Activated T-cell treated with anti-CD3 and anti-CD28 coated beads for 24 hours (primary cell): Measurements from ENCODE around the gene CUL5.
A peak's percentile ranks its signal among the peaks of the same experiment; 100 is the strongest.
"Not testable (repeated sequence)": the region's sequence is repeated elsewhere in the genome, so short reads cannot be mapped to it uniquely, and the experiment has no call there.

Experiments
- DNase-seq: peaks from one replicate; pipeline ENCODE4 v3.0.0-alpha.2; 2020; ENCODE audit warnings: low read depth

Gene CUL5

DNA sequence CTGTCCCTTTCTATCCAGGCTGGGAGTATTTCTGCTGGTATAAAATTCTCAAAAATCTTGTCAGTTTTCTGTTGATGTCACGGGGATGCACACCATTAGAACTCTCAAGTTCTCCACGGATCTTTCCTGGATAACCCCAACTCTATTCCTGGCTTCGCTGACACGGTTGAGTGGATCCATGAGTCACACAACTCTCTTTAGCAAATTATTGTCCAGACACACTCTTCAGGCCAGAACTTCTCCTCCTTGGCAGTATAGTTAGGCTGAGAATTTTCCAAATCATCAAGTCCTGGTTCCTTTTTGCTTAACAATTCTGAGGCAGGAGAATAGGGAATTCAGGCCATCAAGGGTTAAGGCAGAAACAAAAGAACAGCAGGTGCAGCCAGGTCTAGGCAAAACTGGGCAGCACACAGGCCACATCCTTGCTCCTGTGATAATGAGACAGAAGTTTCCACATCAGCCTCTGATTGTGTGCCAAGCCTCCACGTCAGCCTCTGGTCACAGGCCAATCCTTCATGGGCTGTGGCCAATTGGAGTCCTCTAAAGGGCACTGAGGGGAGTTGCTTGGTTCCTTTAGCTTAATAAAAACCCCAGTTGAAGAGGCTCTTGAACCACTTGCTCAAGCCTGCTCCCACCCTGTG is 106.9 kb downstream of the CUL5 start:
- no peak for DNase-seq

DNA sequence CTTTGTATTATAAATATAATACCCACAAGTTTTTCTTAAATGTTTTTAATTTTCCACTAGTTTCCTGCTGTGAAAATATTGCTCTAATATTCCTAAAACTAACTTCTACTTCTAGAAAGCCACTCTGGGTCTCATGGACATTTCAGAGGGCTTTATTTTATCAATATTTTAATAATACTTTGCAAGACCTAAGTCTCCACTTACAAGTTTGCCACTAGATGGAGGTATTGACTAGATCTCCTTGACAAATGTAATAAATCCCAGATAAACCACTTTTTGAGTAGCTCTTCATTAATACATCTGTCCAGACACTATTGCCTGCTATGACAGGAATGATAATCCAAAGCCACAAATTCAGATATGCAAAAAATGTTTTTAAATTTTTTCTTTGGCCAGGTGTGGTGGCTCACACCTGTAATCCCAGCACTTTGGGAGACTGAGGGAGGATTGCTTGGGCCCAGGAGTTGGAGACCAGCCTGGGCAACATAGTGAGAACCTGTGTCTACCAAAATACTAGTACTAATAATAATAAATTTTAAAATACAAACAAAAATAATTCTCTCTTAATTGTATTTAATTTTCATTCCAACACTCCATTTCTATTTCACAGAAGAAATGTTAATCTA is 109.2 kb downstream of the CUL5 start:
- no peak for DNase-seq

DNA sequence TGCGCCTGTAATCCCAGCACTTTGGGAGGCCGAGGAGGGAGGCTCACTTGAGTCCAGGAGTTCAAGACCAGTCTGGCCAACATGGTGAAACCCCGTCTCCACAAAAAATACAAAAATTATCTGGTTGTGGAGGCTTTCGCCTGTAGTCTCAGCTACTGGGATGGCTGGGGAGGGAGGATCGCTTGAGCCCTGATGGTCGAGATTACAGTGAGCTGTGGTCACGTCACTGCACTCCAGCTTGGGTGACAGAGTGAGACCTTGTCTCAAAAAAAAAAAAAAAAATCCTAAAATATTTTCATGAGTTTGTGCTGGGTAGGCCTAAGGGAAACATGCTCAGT is 112.2 kb downstream of the CUL5 start:
- DNase-seq, result not testable (repeated sequence)

DNA sequence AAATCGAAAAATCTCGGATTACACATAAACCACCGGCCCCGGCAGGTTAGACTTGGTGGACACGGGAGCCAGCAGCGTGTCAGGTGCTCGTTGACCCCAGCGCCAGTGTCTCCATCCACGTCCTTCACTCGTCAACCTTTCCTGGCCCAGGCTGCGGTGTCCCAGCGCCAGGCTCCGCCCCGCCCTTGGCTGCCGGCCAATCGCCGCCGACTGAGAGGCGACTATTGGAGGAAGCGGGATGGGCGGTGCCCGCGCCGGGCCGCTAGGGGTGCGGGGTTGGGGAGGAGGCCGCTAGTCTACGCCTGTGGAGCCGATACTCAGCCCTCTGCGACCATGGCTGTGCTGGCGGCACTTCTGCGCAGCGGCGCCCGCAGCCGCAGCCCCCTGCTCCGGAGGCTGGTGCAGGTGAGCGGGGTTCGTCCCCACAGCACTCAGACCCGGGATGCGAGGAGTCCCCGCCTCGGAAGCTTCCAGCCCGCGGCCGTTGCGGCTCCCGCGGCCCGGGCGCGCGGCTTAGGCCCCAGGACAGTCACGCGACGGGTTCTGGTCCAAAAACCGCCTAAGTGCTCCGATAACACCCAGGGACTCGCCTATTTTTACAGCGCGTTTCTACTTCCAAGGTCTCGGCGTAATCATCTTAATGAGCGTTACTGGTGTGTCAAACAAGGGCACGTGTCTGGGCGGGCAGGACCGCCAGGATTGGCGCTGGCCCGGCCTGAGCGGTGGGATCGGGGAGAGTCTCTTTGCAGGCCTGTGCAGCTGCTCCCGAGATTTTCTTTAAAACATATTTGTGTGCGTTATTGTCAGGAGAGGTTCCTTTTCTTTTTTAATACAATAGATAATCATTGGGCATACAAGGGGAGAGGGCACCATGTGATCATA is 112.8 kb downstream of the CUL5 start, which contains the start of gene ACAT1:
ACAT1 (plus strand) TSS at position 294 of the 882 bp plus-strand sequence; CDS start at position 334, 40 bp downstream.
- peak; percentile 94 for DNase-seq

DNA sequence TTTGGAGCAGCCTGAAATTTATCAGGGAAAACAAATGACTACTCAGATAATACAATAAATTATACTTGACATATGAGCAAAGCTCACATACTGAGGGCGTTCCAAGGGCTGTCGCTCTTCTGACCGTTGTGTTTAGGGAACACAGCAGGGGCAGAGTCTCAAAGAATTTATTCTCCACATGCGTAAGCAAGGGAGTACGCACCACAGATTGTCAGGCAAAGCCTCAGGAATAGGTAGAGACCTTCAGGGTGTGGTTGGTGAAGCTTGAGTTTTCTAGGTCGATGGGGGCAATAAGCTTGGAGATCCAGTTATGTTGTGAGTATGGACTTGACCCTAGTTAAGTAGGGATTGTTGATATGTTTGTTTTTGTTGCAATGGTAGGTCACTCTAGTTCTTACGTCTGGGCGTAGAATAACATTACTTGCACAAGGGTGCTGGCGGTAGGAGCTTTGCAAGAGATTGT is 113.5 kb downstream of the CUL5 start:
- DNase-seq, result no peak

DNA sequence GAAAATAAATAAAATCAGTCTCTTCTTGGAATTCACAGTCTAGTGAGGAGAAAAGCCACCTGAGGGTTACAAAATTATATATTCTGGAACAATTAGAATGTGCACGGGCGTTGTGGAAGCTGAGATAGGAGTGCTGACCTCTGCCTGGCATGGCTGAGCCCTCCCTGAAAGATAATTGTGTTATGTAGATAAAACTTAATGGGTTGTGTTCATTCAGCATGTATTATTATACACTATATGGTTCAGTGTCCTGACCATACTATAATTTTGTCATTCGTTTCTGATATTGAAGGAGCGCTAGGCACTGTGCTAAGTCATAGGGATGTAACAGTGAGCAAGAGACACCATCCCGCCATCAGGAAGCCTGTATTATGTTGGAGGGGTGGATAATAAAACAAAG is 116.4 kb downstream of the CUL5 start:
- DNase-seq, result no peak

DNA sequence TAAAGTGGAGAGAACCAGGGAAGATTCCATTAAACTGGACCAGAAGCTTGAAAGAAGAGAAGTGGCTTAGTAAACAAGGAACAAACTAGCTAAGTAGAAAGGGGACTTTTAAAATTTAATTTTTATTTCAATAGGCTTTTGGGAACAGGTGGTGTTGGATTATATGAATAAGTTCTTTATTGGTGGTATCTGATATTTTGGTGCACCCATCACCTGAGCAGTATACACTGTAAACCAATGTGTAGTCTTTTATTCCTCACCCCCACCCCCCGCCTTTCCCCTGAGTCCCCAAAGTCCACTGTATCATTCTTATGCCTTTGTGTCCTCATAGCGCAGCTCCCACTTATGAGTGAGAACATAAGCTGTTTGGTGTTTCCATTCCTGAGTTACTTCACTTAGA is 120.1 kb downstream of the CUL5 start:
- no peak for DNase-seq

DNA sequence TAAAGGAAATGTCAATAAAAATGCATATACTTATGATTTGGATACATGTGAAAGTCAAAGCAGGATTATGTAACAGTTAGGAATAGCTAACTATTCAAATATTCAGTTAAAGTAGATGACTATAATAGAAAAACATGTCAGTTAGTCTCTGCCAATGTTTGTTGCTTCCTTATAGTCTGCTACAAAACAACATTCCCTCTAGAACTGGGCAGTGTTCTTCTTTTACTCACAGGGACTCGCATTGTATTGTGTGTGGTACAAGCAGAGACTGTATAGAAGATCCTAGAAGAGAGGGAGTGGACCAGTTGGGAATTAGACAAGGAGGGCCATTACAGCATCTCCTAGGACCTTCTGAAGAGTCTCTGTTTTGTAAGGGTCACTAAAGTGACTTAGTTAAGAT is 123.3 kb downstream of the CUL5 start:
- DNase-seq, result no peak

DNA sequence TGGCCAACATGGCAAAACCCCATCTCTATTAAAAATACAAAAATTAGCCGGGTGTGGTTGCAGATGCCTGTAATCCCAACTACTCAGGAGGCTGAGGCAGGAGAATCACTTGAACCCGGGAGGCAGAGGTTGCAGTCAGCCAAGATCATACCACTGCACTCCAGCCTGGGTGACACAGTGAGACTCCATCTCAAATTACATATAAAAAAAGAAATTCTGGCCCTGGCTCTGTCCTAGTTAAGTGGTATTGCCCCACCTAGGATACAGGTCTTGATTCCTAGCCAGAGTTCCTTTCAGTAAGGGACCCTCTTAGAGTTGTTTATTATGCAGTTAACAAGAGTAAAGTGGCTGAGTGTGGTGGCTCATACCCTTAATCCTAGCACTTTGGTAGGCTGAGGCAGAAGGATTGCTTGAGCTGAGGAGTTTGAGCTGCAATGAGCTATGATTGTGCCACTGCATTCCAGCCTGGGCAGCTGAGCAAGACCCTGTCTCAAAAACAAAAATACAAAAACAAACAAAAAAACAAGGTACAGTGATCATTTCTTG is 124.4 kb downstream of the CUL5 start:
- not testable (repeated sequence) for DNase-seq

DNA sequence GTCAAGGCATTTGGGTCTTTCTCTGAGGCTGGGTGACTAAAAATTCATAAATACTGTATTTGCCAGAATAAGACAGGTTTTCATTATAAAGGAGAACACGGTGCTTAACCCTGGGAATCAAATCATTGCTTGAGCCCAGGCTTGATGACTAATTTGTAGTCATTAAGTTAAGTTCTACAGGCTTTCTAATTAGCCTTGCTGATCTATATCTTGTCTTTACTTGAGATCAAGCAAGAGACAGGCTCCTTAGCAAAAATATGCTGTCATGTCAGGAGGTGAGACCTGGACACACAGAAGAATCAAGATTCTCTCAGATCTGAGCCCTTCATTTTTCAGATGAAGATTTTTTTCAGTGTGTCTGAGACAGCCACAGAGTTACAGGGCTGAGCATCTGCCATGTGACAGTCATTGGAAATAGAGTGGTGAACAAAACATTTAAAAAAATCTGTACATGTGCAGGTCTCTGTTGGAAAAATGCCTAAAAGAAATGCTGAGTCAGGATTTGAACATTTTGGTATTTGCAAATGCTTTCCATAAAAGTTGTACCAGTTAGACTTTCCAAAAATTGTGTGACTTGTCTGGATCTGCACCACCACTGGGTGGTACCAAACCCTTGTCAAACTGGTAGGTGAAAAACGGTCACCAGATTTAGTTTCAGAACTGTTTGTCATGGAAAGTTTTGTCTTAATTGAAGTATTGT is 127.3 kb downstream of the CUL5 start:
- DNase-seq, result no peak

DNA sequence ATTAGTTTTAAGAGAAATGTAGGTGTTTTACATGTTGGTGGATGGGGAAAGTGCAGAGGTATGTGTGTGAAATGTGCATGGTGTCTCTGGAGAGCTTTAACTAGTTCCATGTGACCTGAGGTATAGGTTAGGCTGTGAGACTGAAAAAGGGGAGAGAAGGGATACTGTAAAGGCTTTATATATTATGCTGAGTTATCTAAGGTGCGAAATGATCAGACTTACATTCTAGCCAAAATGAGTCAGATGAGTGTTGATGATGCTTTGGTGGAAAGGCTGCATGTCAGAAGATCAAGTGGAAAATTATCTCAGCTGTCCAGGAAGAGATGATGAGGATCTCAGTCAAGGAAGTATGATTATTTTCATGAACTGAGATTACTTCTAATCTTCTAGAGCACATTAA is 128.5 kb downstream of the CUL5 start:
- no peak for DNase-seq

DNA sequence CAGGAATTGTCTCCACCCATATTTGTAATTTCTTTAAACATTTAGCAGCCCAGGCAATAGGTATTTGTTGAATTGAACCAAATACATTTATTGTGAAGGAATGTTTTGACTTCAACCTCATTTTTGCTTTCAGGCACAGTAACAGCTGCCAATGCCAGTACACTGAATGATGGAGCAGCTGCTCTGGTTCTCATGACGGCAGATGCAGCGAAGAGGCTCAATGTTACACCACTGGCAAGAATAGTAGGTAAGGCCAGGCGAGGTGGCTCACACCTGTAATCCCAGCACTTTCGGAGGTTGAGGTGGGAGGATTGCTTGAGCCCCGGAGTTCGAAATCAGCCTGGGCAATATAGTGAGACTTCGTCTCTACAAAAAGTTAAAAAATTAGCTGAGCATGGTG is 133.6 kb downstream of the CUL5 start:
- no peak for DNase-seq

DNA sequence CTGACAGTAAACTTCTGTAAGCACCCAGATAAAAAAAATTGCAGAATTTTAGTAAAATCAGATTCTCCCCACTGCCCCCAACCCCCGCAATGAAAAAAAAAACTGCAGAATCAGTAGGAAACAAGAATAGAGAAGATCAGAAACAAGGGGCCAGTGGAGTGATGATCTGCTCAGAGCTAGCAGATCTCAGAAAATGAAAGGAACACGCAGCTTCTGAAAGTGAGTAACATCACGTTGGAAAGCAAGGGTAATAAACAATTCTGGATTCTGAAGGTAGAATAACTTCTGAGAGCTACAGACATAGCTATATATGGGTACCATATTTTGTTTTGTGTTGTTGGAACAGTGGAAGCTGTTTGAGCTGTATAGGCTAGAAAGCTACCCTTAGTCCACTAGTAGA is 135.9 kb downstream of the CUL5 start:
- DNase-seq, result no peak

DNA sequence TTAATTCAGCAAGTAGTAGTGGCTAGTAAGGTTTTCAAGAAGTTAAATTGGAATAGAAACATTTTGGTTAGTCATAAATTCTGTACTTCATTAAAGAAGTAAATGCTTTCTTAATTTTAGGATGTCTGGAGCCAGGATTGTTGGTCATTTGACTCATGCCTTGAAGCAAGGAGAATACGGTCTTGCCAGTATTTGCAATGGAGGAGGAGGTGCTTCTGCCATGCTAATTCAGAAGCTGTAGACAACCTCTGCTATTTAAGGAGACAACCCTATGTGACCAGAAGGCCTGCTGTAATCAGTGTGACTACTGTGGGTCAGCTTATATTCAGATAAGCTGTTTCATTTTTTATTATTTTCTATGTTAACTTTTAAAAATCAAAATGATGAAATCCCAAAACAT is 138.5 kb downstream of the CUL5 start:
- no peak for DNase-seq

DNA sequence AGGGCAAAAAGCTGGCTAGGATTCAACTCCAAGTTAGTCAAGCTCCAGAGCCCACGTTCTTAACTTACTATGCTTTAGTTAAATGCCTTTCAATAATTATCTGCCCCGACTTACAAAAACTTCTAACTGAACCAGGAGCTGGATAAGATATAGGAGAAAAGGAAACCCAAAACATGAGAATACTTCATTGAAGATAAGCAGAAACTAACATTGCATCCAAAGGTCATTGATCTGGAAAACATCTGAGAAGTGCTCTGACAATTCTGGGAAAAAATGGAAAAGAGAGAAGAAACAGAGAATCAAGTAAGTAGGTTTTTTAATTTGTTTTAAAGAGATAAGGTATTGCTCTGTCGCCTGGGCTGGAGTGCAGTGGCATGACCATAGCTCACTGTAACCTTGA is 139.9 kb downstream of the CUL5 start:
- no peak for DNase-seq

DNA sequence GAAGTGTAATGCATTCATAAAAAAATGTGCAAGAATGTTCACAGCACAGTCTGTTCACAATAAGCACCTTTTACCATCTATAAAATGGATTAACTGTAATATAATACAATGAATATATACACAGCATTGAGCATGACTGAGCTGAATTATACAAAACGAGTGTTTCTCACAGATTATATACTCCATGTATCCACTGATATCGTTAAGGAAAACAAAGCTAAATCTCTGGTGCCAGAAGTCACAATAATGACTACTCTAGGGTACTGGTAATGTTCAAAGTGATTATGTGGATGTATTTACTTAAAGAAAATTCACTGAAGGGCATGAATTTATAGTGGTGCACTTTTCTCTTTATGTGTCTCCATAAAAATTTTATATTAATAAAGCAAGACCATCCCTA is 145.9 kb downstream of the CUL5 start:
- no peak for DNase-seq
